ENCODE results near the gene NFIX. TPM values are rescaled to one million over a fixed set of nuclear protein-coding genes. Genes with fewer than 3 reads are reported as not detected.

NFIX gene
- total RNA-seq, 1 experiment from 2014 or later, result 144 TPM

DNA sequence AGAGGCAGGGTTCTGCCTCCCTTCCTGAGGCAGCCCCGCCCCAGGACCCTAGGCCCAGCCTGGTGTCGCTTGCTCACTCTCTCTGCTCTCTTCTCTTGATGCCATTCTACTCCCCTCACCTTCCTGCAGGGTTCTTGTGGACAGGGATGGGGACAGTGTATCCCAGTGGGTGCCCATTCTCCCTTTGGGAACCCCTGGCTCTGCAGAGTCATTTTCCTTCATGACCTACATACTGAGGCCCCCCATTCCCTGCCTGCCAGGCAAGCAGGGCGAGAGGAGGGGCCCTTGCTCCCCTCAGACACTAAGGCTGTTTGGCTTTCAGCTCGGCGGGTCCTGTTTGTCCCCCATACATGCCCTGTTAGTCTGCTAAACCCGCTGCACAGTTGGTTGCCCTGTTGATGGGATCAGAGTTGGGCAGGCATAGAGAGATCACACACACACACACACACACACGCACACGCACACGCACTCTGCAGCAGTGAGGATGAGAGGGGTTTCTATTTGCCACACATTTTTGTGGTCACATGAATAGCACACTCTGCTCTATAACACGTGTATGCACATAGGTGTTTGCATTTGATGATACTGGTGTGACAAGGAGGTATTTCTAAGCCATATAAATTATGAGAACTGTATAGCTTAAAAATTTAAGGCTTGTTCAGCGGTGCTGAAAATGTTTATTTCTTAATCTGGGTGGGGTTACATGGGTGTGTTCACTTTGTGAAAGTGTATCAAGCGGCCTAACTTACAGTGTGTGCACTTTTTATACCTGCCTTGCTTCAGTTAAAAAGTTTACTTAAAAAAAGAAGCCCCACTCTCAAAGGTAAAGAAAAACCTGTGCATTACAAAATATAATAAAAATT lies 20.3 kb downstream of the NFIX start:
- POLR2A ChIA-PET, result no interaction called here
- Histone ChIP-seq H3K27ac (ENCODE audit: low read length) (peak overlapping the region; percentile 99), H3K4me3 (ENCODE audit: low read depth in 2 of 2, low read length in 2 of 2) (peak overlapping the region in 1 of 2 experiments; percentile 53; a peak in 2 of 4 replicates), H3K9me3 (ENCODE audit: control insufficient read depth, insufficient read depth, low read depth, low read length) (no peaks in the 10 kb centered on the region), H3K4me1 (ENCODE audit: control insufficient read depth, insufficient read depth, low read length) (peaks cover 64% of the 10 kb centered on the region), H3K36me3 (ENCODE audit: control insufficient read depth, insufficient read depth, low read length) (no peaks in the 10 kb centered on the region), H3K27me3 (ENCODE audit: control insufficient read depth, insufficient read depth, low read length) (no peaks in the 10 kb centered on the region)
- no TSS peak for BruUV-seq (replicated peaks)
- CTCF ChIA-PET, result no interaction called here
- no peak for DNase-seq (ENCODE audit: low read depth, low spot score)
- intact Hi-C loops (cut with micrococcal nuclease; ENCODE audit: unreplicated experiment), result no loop called here
- ATAC-seq, result peak; percentile 29
- TF ChIP-seq SIN3A (IDR thresholded peaks at IDR 0.05; ENCODE audit: borderline replicate concordance, insufficient read depth, low read depth, low read length) (no peak), POLR2AphosphoS5 (IDR thresholded peaks at IDR 0.05; ENCODE audit: low read depth, low read length) (no peak), TCF7L2 (IDR thresholded peaks at IDR 0.05; ENCODE audit: low read depth, low read length) (no peak)
- TF ChIP-seq, protein P1, sequence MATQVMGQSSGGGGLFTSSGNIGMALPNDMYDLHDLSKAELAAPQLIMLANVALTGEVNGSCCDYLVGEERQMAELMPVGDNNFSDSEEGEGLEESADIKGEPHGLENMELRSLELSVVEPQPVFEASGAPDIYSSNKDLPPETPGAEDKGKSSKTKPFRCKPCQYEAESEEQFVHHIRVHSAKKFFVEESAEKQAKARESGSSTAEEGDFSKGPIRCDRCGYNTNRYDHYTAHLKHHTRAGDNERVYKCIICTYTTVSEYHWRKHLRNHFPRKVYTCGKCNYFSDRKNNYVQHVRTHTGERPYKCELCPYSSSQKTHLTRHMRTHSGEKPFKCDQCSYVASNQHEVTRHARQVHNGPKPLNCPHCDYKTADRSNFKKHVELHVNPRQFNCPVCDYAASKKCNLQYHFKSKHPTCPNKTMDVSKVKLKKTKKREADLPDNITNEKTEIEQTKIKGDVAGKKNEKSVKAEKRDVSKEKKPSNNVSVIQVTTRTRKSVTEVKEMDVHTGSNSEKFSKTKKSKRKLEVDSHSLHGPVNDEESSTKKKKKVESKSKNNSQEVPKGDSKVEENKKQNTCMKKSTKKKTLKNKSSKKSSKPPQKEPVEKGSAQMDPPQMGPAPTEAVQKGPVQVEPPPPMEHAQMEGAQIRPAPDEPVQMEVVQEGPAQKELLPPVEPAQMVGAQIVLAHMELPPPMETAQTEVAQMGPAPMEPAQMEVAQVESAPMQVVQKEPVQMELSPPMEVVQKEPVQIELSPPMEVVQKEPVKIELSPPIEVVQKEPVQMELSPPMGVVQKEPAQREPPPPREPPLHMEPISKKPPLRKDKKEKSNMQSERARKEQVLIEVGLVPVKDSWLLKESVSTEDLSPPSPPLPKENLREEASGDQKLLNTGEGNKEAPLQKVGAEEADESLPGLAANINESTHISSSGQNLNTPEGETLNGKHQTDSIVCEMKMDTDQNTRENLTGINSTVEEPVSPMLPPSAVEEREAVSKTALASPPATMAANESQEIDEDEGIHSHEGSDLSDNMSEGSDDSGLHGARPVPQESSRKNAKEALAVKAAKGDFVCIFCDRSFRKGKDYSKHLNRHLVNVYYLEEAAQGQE (IDR thresholded peaks at IDR 0.05; ENCODE audit: insufficient read depth in 1 of 2, low read depth in 2 of 2, low read length in 1 of 2), result no peak
- TF ChIP-seq, protein P2, sequence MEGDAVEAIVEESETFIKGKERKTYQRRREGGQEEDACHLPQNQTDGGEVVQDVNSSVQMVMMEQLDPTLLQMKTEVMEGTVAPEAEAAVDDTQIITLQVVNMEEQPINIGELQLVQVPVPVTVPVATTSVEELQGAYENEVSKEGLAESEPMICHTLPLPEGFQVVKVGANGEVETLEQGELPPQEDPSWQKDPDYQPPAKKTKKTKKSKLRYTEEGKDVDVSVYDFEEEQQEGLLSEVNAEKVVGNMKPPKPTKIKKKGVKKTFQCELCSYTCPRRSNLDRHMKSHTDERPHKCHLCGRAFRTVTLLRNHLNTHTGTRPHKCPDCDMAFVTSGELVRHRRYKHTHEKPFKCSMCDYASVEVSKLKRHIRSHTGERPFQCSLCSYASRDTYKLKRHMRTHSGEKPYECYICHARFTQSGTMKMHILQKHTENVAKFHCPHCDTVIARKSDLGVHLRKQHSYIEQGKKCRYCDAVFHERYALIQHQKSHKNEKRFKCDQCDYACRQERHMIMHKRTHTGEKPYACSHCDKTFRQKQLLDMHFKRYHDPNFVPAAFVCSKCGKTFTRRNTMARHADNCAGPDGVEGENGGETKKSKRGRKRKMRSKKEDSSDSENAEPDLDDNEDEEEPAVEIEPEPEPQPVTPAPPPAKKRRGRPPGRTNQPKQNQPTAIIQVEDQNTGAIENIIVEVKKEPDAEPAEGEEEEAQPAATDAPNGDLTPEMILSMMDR (IDR thresholded peaks at IDR 0.05), result no peak
- in situ Hi-C loops (cut with HindIII; ENCODE audit: low pct_unique_long_range_greater_than_20kb, low sequenced_read_pairs), result no loop called here

DNA sequence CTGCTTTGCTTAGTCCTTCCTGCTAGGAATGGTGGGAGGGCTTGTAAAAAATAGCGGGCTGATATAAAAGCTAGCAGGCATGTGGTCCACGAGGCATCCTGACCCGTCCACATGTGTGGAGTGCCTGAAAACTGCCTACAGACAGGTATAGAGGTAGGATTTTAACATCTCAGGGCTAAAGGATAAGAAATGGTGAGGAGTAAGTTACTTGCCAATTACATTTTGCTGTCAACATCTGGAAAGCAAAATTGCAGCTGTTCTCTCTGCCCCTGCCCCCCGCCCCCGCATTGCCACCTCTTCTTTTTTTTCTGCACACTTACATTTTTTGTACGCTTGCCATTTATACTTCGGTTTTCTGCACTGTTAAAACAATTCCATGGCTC lies 21.0 kb downstream of the NFIX start:
- BruUV-seq (replicated peaks), result TSS peak; percentile 5
- Histone ChIP-seq H3K4me3 (ENCODE audit: low read depth in 2 of 2, low read length in 2 of 2) (peak overlapping the region; percentile 24 to 53; a peak in 3 of 4 replicates), H3K27ac (ENCODE audit: low read length) (peak overlapping the region; percentile 99), H3K27me3 (ENCODE audit: control insufficient read depth, insufficient read depth, low read length) (no peaks in the 10 kb centered on the region), H3K4me1 (ENCODE audit: control insufficient read depth, insufficient read depth, low read length) (peaks cover 64% of the 10 kb centered on the region), H3K36me3 (ENCODE audit: control insufficient read depth, insufficient read depth, low read length) (no peaks in the 10 kb centered on the region), H3K9me3 (ENCODE audit: control insufficient read depth, insufficient read depth, low read depth, low read length) (no peaks in the 10 kb centered on the region)
- CTCF ChIA-PET, result no interaction called here
- intact Hi-C loops (cut with micrococcal nuclease; ENCODE audit: unreplicated experiment) (no loop called here), in situ Hi-C loops (cut with HindIII; ENCODE audit: low pct_unique_long_range_greater_than_20kb, low sequenced_read_pairs) (no loop called here)
- POLR2A ChIA-PET, result no interaction called here
- ATAC-seq (no peak), DNase-seq (ENCODE audit: low read depth, low spot score) (no peak)
- TF ChIP-seq POLR2AphosphoS5 (IDR thresholded peaks at IDR 0.05; ENCODE audit: low read depth, low read length), result no peak
- no peak for TF ChIP-seq SIN3A (IDR thresholded peaks at IDR 0.05; ENCODE audit: borderline replicate concordance, insufficient read depth, low read depth, low read length)
- TF ChIP-seq TCF7L2 (IDR thresholded peaks at IDR 0.05; ENCODE audit: low read depth, low read length), result no peak
- TF ChIP-seq, protein P2 (IDR thresholded peaks at IDR 0.05), result no peak
- TF ChIP-seq, protein P1 (IDR thresholded peaks at IDR 0.05; ENCODE audit: insufficient read depth in 1 of 2, low read depth in 2 of 2, low read length in 1 of 2), result no peak

Measured in Panc1 (cell line).